KMS-11 (cell line): ENCODE measurements around the gene PEX10.

Experiments used
- H2AFZ ChIP-seq: fragments of 200-600 bp; sonication (generic); 2 replicates; pipeline ENCODE4 v1.6.1; 2016; ENCODE audit warnings: antibody characterized with exemption, mixed run types, low read depth
- H3K27ac ChIP-seq: fragments of 200-600 bp; sonication (generic); 2 replicates; pipeline ENCODE4 v1.6.1; 2016; ENCODE audit warnings: mild to moderate bottlenecking, mixed run types
- H3K27me3 ChIP-seq: fragments of 200-600 bp; sonication (generic); 2 replicates; pipeline ENCODE4 v1.6.1; 2017; ENCODE audit warnings: mild to moderate bottlenecking, low read depth, mixed run types, moderate library complexity; ENCODE audit not compliant: insufficient read depth
- H3K36me3 ChIP-seq: fragments of 200-600 bp; sonication (generic); 2 replicates; pipeline ENCODE4 v1.6.1; 2017; ENCODE audit warnings: mild to moderate bottlenecking, mixed run types; ENCODE audit not compliant: insufficient read depth
- H3K4me1 ChIP-seq: fragments of 200-600 bp; sonication (generic); 2 replicates; pipeline ENCODE4 v1.6.1; 2016; ENCODE audit warnings: mild to moderate bottlenecking, low read depth, mixed run types; ENCODE audit not compliant: poor library complexity, severe bottlenecking
- H3K4me2 ChIP-seq: fragments of 200-600 bp; sonication (generic); 2 replicates; pipeline ENCODE4 v1.7.0; 2016; ENCODE audit warnings: mild to moderate bottlenecking, mixed run types
- H3K4me3 ChIP-seq: fragments of 200-600 bp; sonication (generic); IDR thresholded peaks from 2 replicates; pipeline ENCODE4 v1.6.1; 2017; ENCODE audit warnings: low read depth, low read length, mixed read lengths; ENCODE audit not compliant: insufficient read depth
- H3K79me2 ChIP-seq: fragments of 200-600 bp; sonication (generic); 2 replicates; pipeline ENCODE4 v1.6.1; 2016; ENCODE audit warnings: low read depth, mixed run types; ENCODE audit not compliant: insufficient read depth
- H3K9ac ChIP-seq: fragments of 200-600 bp; sonication (generic); 2 replicates; pipeline ENCODE4 v1.6.1; 2016; ENCODE audit warnings: mild to moderate bottlenecking, mixed run types
- H4K20me1 ChIP-seq: fragments of 200-600 bp; sonication (generic); 2 replicates; pipeline ENCODE4 v1.6.1; 2016; ENCODE audit warnings: mild to moderate bottlenecking, mixed run types; ENCODE audit not compliant: insufficient read depth
- CTCF ChIP-seq: fragments of 200-600 bp; sonication (generic); conservative IDR thresholded peaks from 2 replicates; pipeline ENCODE4 v1.6.1; 2017; ENCODE audit warnings: low read depth, mild to moderate bottlenecking, antibody characterized with exemption, low read length, moderate library complexity, mixed read lengths

Gene PEX10

GRCh38 chr1:2422523-2422922 is 10.2 kb upstream of the PEX10 start:
- Histone ChIP-seq H3K36me3 (no peaks in the 10 kb centered on the region), H3K27me3 (peaks cover 97% of the 10 kb centered on the region), H3K27ac (no peak overlapping the region), H3K9ac (no peak overlapping the region), H4K20me1 (no peaks in the 10 kb centered on the region), H2AFZ (no peak overlapping the region), H3K4me2 (no peak overlapping the region), H3K79me2 (no peaks in the 10 kb centered on the region), H3K4me1 (no peaks in the 10 kb centered on the region), H3K4me3 (no peak overlapping the region)
- TF ChIP-seq CTCF = no peak

GRCh38 chr1:2419416-2419815 is 7.1 kb upstream of the PEX10 start:
- TF ChIP-seq CTCF = no peak
- H3K79me2 ChIP-seq = no peaks in the 10 kb centered on the region
- peaks cover 3% of the 10 kb centered on the region for H3K4me1 ChIP-seq
- no peak overlapping the region for H2AFZ ChIP-seq
- H3K9ac ChIP-seq = no peak overlapping the region
- no peaks in the 10 kb centered on the region for H4K20me1 ChIP-seq
- H3K27me3 ChIP-seq = peaks cover 97% of the 10 kb centered on the region
- H3K36me3 ChIP-seq = no peaks in the 10 kb centered on the region
- H3K4me3 ChIP-seq = no peak overlapping the region
- H3K27ac ChIP-seq = no peak overlapping the region
- H3K4me2 ChIP-seq = no peak overlapping the region

- H3K4me1 ChIP-seq = peaks cover 9% of the 10 kb centered on the region
- H3K4me3 ChIP-seq = no peak overlapping the region
- no peak for TF ChIP-seq CTCF
- no peak overlapping the region for H3K4me2 ChIP-seq
- no peak overlapping the region for H2AFZ ChIP-seq
- peaks cover 91% of the 10 kb centered on the region for H3K27me3 ChIP-seq
- no peaks in the 10 kb centered on the region for H3K36me3 ChIP-seq
- H3K79me2 ChIP-seq = no peaks in the 10 kb centered on the region
- H3K9ac ChIP-seq = no peak overlapping the region
- no peaks in the 10 kb centered on the region for H4K20me1 ChIP-seq
- H3K27ac ChIP-seq = no peak overlapping the region
Measured at GRCh38 chr1:2418791-2419320, 6.5 kb upstream of the PEX10 start.

- H3K27me3 ChIP-seq = peaks cover 81% of the 10 kb centered on the region
- H3K36me3 ChIP-seq = no peaks in the 10 kb centered on the region
- no peak for TF ChIP-seq CTCF
- H3K79me2 ChIP-seq = no peaks in the 10 kb centered on the region
- no peak overlapping the region for H3K27ac ChIP-seq
- H3K4me3 ChIP-seq = no peak overlapping the region
- H3K9ac ChIP-seq = no peak overlapping the region
- no peak overlapping the region for H2AFZ ChIP-seq
- H3K4me1 ChIP-seq = peaks cover 13% of the 10 kb centered on the region
- H3K4me2 ChIP-seq = no peak overlapping the region
- H4K20me1 ChIP-seq = no peaks in the 10 kb centered on the region
Measured at GRCh38 chr1:2417833-2418225, 5.5 kb upstream of the PEX10 start.
